GM21723 (cell line): ENCODE data around the gene C4B.
"Not testable (repeated sequence)": the region's sequence is repeated elsewhere in the genome, so short reads cannot be mapped to it uniquely, and the experiment has no call there.

Experiments used
- ATAC-seq: cut with Tn5 transposase; IDR thresholded peaks from one replicate; pipeline ENCODE4 v1.9.1; 2021; ENCODE audit warnings: mild to moderate bottlenecking, moderate library complexity; ENCODE audit not compliant: unreplicated experiment

C4B gene

GRCh38 chr6:32050562-32050961, 36.0 kb downstream of the C4B start:
- ATAC-seq = no peak

- not testable (repeated sequence) for ATAC-seq
Measured at GRCh38 chr6:32052626-32053025, 38.0 kb downstream of the C4B start.

GRCh38 chr6:32053314-32053713, 38.7 kb downstream of the C4B start:
- not testable (repeated sequence) for ATAC-seq

- ATAC-seq = not testable (repeated sequence)
Measured at GRCh38 chr6:32055756-32056155, 41.2 kb downstream of the C4B start.

GRCh38 chr6:32056254-32056653, 41.7 kb downstream of the C4B start:
- ATAC-seq = no peak

- ATAC-seq = no peak
Measured at GRCh38 chr6:32057966-32058365, 43.4 kb downstream of the C4B start.

- no peak for ATAC-seq
Measured at GRCh38 chr6:32058511-32058963, 43.9 kb downstream of the C4B start.

GRCh38 chr6:32060966-32061655, 46.5 kb downstream of the C4B start:
- ATAC-seq = no peak

- no peak for ATAC-seq
Measured at GRCh38 chr6:32064706-32065105, 50.1 kb downstream of the C4B start.

GRCh38 chr6:32067521-32067920, 52.9 kb downstream of the C4B start:
- not testable (repeated sequence) for ATAC-seq

- ATAC-seq = not testable (repeated sequence)
Measured at GRCh38 chr6:32068315-32068714, 53.7 kb downstream of the C4B start.

GRCh38 chr6:32068867-32069266, 54.3 kb downstream of the C4B start:
- ATAC-seq = no peak

- no peak for ATAC-seq
Measured at GRCh38 chr6:32069460-32069859, 54.9 kb downstream of the C4B start.

- no peak for ATAC-seq
Measured at GRCh38 chr6:32069878-32070515, 55.4 kb downstream of the C4B start.

GRCh38 chr6:32070814-32071543, 56.4 kb downstream of the C4B start:
- no peak for ATAC-seq

- no peak for ATAC-seq
Measured at GRCh38 chr6:32073101-32073500, 58.5 kb downstream of the C4B start.

- ATAC-seq = no peak
Measured at GRCh38 chr6:32073613-32074012, 59.0 kb downstream of the C4B start.

GRCh38 chr6:32074996-32075532, 60.5 kb downstream of the C4B start:
- no peak for ATAC-seq

GRCh38 chr6:32075781-32076180, 61.2 kb downstream of the C4B start:
- ATAC-seq = no peak

- no peak for ATAC-seq
Measured at GRCh38 chr6:32076321-32076809, 61.8 kb downstream of the C4B start.

- ATAC-seq = no peak
Measured at GRCh38 chr6:32079566-32080290, 65.1 kb downstream of the C4B start.
